Kidney (tissue), 14 donors: Measurements from ENCODE around the gene KCNT1. TPM values are rescaled to one million over a fixed set of nuclear protein-coding genes. Genes with fewer than 3 reads are reported as not detected.

Experiments
- DNase-seq, 5 donors: peaks; one replicate each; pipeline ENCODE4 v3.0.0-alpha.2; 2013 to 2020
- FAIRE-seq: peaks from 2 replicates; lab custom pipeline; 2012; peaks lifted over from hg19 to GRCh38; lab: Jason Lieb, UNC
- H3K27ac ChIP-seq, 2 donors: one replicate each; pipeline ENCODE4 v1.7.0; 2013; ENCODE audit warnings: low read depth in 2 of 2, low read length in 2 of 2, inconsistent platforms in 1 of 2
- H3K27me3 ChIP-seq: one replicate; pipeline ENCODE4 v1.7.1; 2013; ENCODE audit warnings: low read length, inconsistent platforms; ENCODE audit not compliant: control insufficient read depth, insufficient read depth
- H3K36me3 ChIP-seq, 3 donors: one replicate each; pipeline versions ENCODE4 v1.7.0 to v1.7.1; 2013; ENCODE audit warnings: low read length in 3 of 3, control low read depth in 1 of 3, inconsistent platforms in 1 of 3; ENCODE audit not compliant: insufficient read depth in 3 of 3, control insufficient read depth in 2 of 3
- H3K4me1 ChIP-seq, 3 donors: one replicate each; pipeline versions ENCODE4 v1.7.0 to v1.7.1; 2013; ENCODE audit warnings: low read length in 3 of 3, inconsistent platforms in 1 of 3, low read depth in 1 of 3; ENCODE audit not compliant: control insufficient read depth in 2 of 3, insufficient read depth in 2 of 3
- H3K4me3 ChIP-seq, 3 donors: one replicate each; pipeline versions ENCODE4 v1.7.0 to v1.8.1; 2013; ENCODE audit warnings: low read length in 3 of 3, control low read depth in 1 of 3, inconsistent platforms in 1 of 3
- H3K9ac ChIP-seq, 3 donors: one replicate each; pipeline versions ENCODE4 v1.7.0 to v1.7.1; 2013; ENCODE audit warnings: low read length in 3 of 3, control low read depth in 1 of 3, inconsistent platforms in 1 of 3
- H3K9me3 ChIP-seq, 3 donors: one replicate each; pipeline versions ENCODE4 v1.7.0 to v1.7.1; 2013; ENCODE audit warnings: low read length in 3 of 3, control low read depth in 1 of 3, inconsistent platforms in 1 of 3; ENCODE audit not compliant: control insufficient read depth in 2 of 3, insufficient read depth in 1 of 3
- intact Hi-C: fragments of 100-400 bp; cut with DNase I; formaldehyde crosslinking; loops from one replicate; pipeline ENCODE4 v1.11.1; 2022
- polyA plus RNA-seq: library from polyadenylated mRNA; stranded (reverse); fragments of 350-450 nt; fragmentation: Illumina TruSeq; extraction: RNeasy Lipid Tissue Mini Kit (QIAGEN cat#74804); gene quantifications from one replicate; pipeline ENCODE4 v1.2.3, GENCODE V29; 2014; ENCODE audit warnings: low read depth, low replicate concordance; ENCODE audit not compliant: insufficient read depth
- total RNA-seq: library from RNA; stranded (reverse); fragmentation: NEBNext Ultra II Directional; extraction: Animal tissue kit (Norgen Biotek cat#: 25700); gene quantifications from one replicate; pipeline ENCODE4 v1.2.1, GENCODE V29; 2021
- TF ChIP-seq, protein P1 (sequence below): IDR thresholded peaks from 3 replicates; pipeline ENCODE4 v1.5.1; 2012; ENCODE audit warnings: mild to moderate bottlenecking, moderate library complexity, borderline replicate concordance; ENCODE audit not compliant: insufficient read depth; ENCODE audit errors: extremely low read depth
- donor health status: control.
- donor health status: control.
- donor health status: control.
- donor health status: control.
- donor health status: control.
- donor health status: DM: yes; HTN: yes; CAD: no.
- donor health status: Normal renal cell carcinoma (clear cell type).

Gene KCNT1
- total and polyA plus RNA-seq, 2 donors from 2014 or later, result 0.15 TPM; not detected in 1

DNA sequence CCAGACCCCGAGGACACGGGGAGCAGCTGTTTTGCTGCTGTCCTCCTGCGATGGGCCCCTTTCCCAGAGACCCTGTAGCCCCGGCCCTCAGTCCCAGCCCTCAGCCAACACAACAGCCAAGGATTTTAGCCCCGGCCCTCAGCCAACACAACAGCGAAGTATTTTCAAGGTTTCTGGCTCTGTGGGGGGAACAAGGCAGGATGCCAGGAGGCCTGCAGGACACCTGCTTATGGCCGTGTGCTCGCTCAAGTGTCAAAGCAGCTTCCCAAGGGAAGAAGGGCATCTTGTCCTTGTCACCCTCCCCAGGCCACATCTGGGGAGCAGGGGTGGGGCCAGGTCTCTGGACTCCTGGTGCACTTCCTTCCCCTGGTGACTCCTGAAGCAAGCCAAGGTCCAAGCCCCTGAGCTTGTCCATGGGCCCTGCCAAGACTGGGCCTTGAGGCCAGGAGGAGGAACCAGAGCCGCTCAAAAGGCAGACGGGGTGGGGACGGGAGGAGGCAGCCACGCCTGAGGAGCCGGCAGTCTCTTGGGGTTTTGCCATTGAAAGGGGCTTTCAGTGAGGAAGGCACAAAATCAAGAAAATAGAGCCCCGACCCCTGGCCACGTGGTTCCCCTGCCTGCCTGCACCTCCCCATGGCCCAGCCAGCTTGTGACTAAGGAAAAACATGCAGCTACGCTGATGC, 10.8 kb downstream of the KCNT1 start:
- FAIRE-seq (no peak), DNase-seq (no peak)
- Histone ChIP-seq H3K9ac (no peak overlapping the region), H3K4me1 (no peaks in the 10 kb centered on the region), H3K27me3 (no peaks in the 10 kb centered on the region), H3K9me3 (no peaks in the 10 kb centered on the region), H3K36me3 (no peaks in the 10 kb centered on the region), H3K27ac (no peak overlapping the region), H3K4me3 (no peak overlapping the region)
- intact Hi-C loops, result no loop called here
- TF ChIP-seq, protein P1, sequence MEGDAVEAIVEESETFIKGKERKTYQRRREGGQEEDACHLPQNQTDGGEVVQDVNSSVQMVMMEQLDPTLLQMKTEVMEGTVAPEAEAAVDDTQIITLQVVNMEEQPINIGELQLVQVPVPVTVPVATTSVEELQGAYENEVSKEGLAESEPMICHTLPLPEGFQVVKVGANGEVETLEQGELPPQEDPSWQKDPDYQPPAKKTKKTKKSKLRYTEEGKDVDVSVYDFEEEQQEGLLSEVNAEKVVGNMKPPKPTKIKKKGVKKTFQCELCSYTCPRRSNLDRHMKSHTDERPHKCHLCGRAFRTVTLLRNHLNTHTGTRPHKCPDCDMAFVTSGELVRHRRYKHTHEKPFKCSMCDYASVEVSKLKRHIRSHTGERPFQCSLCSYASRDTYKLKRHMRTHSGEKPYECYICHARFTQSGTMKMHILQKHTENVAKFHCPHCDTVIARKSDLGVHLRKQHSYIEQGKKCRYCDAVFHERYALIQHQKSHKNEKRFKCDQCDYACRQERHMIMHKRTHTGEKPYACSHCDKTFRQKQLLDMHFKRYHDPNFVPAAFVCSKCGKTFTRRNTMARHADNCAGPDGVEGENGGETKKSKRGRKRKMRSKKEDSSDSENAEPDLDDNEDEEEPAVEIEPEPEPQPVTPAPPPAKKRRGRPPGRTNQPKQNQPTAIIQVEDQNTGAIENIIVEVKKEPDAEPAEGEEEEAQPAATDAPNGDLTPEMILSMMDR, result no peak

DNA sequence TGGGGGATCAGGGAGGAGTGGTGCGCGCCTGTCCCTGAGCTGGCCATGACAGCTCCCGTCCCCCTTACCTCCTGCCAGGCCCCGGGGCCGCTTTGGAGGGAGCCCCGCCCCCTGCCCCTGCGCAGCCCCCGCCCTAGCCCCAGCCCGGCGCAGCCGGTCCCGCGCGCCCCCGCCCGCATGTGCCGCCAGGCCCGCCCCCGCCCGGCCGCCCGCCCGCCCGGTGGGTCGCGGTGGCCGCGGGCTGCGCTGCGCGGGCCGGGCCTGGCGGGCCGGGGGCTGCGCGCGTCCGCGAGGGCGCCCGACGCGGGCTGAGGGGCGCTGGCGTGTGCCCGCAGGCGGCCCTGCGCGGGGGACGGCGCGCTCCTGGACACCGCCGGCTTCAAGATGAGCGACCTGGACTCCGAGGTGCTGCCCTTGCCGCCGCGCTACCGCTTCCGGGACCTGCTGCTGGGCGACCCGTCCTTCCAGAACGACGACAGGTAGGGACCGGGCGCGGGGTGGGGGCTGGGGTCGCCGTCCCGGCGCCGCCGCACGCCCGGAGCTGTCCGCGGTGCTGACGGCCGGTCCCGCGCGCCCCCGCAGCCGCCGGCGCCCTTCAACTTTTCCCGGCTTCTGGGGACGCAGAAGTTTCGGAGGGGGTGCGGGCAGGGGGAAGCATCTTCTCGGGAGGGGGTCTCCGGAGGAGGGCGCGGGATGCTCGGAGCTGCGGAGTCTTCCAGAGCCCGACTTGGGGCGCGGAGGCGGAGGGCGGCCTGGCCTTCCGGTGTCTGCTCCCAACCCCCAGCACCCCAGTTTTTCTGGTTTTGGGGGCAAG, 12.5 kb downstream of the KCNT1 start:
- Histone ChIP-seq H3K9ac (no peak overlapping the region), H3K27me3 (no peaks in the 10 kb centered on the region), H3K27ac (no peak overlapping the region), H3K9me3 (no peaks in the 10 kb centered on the region), H3K4me3 (no peak overlapping the region), H3K36me3 (no peaks in the 10 kb centered on the region), H3K4me1 (no peaks in the 10 kb centered on the region)
- DNase-seq, result peak in 3 of 5 donors; percentile 39 to 70 (median 62)
- intact Hi-C loops, result no loop called here
- TF ChIP-seq, protein P1, result no peak
- FAIRE-seq, result no peak

DNA sequence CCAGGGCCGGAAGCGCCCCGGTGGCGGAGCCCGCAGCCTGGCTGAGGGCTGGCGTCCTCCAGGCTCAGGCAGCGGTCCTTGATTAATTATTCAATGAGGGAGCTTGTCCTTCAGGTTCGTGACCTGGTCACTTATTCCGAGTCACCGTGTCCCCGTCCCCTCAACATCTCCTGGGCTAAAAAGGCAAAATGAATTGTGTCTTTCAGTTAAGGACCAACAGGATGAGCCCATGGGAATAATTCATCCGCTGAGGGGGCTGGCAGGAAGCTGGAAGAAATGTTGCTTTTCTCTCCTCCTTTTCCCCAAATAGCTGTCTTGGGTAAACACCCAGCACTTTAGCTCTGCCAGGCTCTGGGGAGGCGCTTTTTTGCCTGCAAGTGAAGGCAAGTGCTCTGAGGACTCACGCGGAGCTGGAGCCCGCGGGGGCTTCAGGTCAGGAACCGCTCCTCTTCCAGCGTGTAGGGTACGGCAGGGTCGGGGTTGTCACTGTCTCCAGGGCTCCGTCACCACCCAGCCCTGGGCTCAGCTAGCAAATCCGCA, 13.1 kb downstream of the KCNT1 start:
- no peak overlapping the region for H3K9ac ChIP-seq
- H3K4me1 ChIP-seq, result no peaks in the 10 kb centered on the region
- TF ChIP-seq, protein P1, result no peak
- H3K27ac ChIP-seq, result no peak overlapping the region
- FAIRE-seq (no peak), DNase-seq (no peak)
- no peaks in the 10 kb centered on the region for H3K27me3 ChIP-seq
- no peaks in the 10 kb centered on the region for H3K36me3 ChIP-seq
- no peak overlapping the region for H3K4me3 ChIP-seq
- intact Hi-C loops, result no loop called here
- no peaks in the 10 kb centered on the region for H3K9me3 ChIP-seq
